AG04450 (cell line): ENCODE measurements around the gene ABCA7. TPM values are rescaled to one million over a fixed set of nuclear protein-coding genes. Genes with fewer than 3 reads are reported as not detected.

ENCODE experiments used
- CTCF ChIA-PET: fragments of 300-600, 350-600 bp; formaldehyde crosslinking; extraction: SDS; loops from one replicate; lab custom pipeline; 2022; ENCODE audit warnings: antibody characterized with exemption, inconsistent platforms; lab: Charles Lee
- POLR2A ChIA-PET: fragments of 350-600 bp; formaldehyde crosslinking; extraction: SDS; loops from one replicate; lab custom pipeline; 2021; ENCODE audit warnings: antibody characterized with exemption, inconsistent platforms; lab: Yijun Ruan, JAX
- DNase-seq: peaks from one replicate; pipeline ENCODE4 v3.0.0-alpha.2; 2011; ENCODE audit warnings: low read depth, low spot score
- H3K27ac ChIP-seq: one replicate; pipeline ENCODE4 v1.5.1; 2012; ENCODE audit warnings: low read depth, low read length, control low read depth
- H3K27me3 ChIP-seq: one replicate; pipeline ENCODE4 v1.6.0; 2012; ENCODE audit warnings: low read length; ENCODE audit not compliant: control insufficient read depth, insufficient read depth
- H3K4me3 ChIP-seq: 2 replicates; pipeline ENCODE4 v1.5.1; 2011; ENCODE audit warnings: mild to moderate bottlenecking, low read depth, low read length, control low read depth
- H3K9me3 ChIP-seq: 2 replicates; pipeline ENCODE4 v1.5.1; 2012; ENCODE audit warnings: low read length; ENCODE audit not compliant: control insufficient read depth, insufficient read depth
- polyA plus RNA-seq: library from polyadenylated mRNA; depleted of rRNA; stranded (reverse); fragments of >200 nt; gene quantifications from 2 replicates; pipeline ENCODE4 v1.2.3, GENCODE V29; 2011
- TF ChIP-seq, protein P1 (sequence below): IDR thresholded peaks from 2 replicates; pipeline ENCODE4 v1.5.1; 2011; ENCODE audit warnings: low read depth, low read length, control low read depth, inconsistent platforms

ABCA7 gene
- polyA plus RNA-seq, 1 experiment = 1.6 TPM

DNA sequence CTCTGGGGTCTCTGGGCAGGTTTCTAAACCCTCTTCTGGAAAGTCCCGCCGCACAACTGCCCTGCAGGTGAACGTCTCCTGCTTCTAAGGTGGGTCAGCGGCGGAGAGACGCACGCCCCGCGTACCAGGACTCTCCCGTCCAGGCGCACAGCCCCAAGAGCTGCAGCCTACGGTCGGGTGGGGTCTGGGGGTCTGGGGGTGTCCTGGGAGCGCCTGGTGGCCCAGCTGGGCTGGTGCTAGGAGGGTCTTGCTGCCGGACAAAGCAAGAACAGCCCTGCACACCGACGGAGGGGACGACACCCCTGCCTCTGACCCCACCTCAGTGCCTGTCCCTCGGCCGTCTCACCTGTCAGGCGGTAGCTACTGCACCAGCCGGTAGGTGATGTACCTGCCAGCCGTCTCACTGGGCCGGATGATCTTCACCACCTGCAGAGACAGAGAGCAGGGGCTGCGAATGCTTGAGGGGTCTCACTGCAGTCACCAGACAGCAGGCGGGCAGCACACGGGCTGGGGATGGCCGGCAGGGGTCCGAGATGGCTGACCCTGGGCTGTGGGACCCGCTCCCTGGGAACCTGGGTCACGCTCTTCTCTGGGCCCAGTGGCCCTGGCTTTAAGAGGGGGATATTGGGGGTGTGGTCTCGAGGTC, 49.3 kb downstream of the ABCA7 start:
- ChIA-PET CTCF (interaction anchor here (1.4 kb wide), 1 partner anchor 106 kb away, joined by 3 read pairs; no protein-coding TSS in a partner anchor), POLR2A (interaction anchor here (0.7 kb wide), 1 partner anchor 180 kb away, joined by 3 read pairs; the partner anchor contains the start of gene CIRBP)
- no peak overlapping the region for H3K4me3 ChIP-seq
- TF ChIP-seq, protein P1, sequence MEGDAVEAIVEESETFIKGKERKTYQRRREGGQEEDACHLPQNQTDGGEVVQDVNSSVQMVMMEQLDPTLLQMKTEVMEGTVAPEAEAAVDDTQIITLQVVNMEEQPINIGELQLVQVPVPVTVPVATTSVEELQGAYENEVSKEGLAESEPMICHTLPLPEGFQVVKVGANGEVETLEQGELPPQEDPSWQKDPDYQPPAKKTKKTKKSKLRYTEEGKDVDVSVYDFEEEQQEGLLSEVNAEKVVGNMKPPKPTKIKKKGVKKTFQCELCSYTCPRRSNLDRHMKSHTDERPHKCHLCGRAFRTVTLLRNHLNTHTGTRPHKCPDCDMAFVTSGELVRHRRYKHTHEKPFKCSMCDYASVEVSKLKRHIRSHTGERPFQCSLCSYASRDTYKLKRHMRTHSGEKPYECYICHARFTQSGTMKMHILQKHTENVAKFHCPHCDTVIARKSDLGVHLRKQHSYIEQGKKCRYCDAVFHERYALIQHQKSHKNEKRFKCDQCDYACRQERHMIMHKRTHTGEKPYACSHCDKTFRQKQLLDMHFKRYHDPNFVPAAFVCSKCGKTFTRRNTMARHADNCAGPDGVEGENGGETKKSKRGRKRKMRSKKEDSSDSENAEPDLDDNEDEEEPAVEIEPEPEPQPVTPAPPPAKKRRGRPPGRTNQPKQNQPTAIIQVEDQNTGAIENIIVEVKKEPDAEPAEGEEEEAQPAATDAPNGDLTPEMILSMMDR = no peak
- H3K27ac ChIP-seq = no peak overlapping the region
- no peaks in the 10 kb centered on the region; the same call in 1 of the 2 replicates for H3K9me3 ChIP-seq
- DNase-seq = no peak
- no peaks in the 10 kb centered on the region for H3K27me3 ChIP-seq

DNA sequence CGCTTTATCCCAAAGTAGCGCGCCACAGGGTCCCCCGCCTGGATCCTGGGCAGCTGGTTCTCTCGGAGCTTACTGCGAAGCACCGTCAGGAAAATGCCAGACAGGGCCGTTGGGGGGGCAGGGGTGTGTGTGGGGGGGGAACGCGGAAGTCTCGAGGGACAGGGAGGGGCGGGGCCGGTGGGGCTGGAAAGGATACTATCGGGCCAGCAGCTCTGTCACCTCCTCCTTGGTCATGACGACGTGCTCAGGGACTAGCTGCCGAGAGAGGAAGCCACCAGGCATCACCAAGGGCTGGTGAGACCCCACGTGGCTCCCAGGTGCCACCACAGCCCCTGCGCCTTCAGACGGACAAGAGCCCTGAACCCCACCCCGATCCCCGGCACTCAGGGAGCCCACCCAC, 50.0 kb downstream of the ABCA7 start:
- Histone ChIP-seq H3K27ac (no peak overlapping the region), H3K27me3 (no peaks in the 10 kb centered on the region), H3K9me3 (no peaks in the 10 kb centered on the region; the same call in 1 of the 2 replicates), H3K4me3 (no peak overlapping the region)
- ChIA-PET POLR2A (interaction anchor here (0.7 kb wide), 1 partner anchor 179 kb away, joined by 3 read pairs; the partner anchor contains the start of gene CIRBP), CTCF (interaction anchor here (1.4 kb wide), 1 partner anchor 105 kb away, joined by 3 read pairs; no protein-coding TSS in a partner anchor)
- TF ChIP-seq, protein P1 = no peak
- no peak for DNase-seq

DNA sequence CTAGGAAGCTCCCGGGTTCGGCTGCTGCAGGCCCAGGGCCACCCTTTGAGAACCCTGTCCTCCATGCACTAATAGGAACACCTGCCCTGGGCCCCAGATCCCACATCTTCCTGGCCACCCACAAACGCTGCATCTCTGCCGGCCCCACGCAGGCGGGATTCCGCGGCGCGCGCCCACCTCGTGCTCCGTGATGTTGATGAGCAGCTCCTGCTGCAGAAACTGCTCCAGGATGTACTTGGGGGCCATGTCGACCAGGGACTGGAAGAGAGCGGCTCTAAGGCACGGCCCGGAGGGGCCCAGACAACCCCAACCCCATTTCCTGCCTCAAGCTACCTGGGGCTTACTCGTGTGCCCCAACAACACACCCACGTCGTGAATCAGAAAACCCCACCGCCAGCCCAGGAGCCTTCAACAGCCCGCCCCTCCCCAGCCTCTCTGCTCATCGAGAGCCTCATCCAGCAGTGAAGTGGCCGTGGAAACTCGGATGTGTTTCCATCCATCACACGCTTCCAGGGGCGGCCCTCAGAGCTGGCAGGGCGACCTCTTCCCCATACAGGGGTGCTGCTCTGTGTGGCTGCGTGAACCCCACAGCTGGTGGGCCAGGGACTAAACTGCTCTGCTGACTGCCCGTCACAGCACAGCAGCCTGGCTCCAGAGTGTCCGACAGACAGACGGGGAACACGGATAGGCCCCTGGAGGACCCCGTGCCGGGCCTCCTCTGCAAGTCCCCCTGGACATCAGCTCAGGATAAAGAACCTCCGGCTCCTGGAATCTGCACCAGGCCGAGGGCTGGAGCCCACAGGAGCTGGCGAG, 51.0 kb downstream of the ABCA7 start:
- H3K4me3 ChIP-seq = no peak overlapping the region
- no peak overlapping the region for H3K27ac ChIP-seq
- no peaks in the 10 kb centered on the region for H3K27me3 ChIP-seq
- CTCF ChIA-PET = interaction anchor here (1.4 kb wide), 1 partner anchor 104 kb away, joined by 3 read pairs; no protein-coding TSS in a partner anchor
- POLR2A ChIA-PET = interaction anchor here (0.6 kb wide), 1 partner anchor 514 kb away, joined by 3 read pairs; the partner anchor contains the start of gene UQCR11
- no peaks in the 10 kb centered on the region; the same call in 1 of the 2 replicates for H3K9me3 ChIP-seq
- TF ChIP-seq, protein P1 = no peak
- DNase-seq = no peak

DNA sequence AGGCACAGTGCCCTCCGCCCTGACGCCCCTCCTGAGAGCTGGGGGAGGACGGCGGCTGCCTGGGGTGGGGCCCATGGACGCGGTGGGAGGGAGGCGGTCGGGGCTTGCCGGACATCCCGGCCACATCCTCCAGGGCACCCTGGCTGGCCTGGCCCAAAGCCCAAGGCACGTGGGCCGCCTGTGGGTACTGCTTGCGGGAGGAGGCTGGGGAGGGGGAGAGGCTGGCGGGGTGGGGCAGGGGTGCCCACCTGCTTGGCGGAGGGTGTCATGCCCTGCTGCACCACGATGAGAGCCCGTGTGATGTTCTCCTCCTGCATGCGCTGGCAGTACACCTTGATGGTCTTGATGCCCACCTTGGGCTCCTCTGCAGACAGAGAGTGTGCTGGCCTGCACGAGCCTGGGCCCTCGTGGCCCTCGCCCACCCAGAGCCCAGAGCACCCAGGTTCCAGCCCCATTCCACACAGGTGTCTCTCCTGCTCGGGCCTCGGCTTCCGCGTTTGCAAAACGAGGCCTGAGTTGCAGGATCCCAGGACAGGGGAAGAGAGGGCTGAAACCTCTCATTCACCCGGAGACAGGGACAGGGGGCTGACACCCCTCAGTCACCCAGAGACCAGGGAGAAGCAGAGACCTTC, 51.8 kb downstream of the ABCA7 start:
- Histone ChIP-seq H3K9me3 (no peaks in the 10 kb centered on the region; the same call in 1 of the 2 replicates), H3K27ac (no peak overlapping the region), H3K4me3 (no peak overlapping the region), H3K27me3 (no peaks in the 10 kb centered on the region)
- ChIA-PET CTCF (no interaction called here), POLR2A (no interaction called here)
- no peak for DNase-seq
- TF ChIP-seq, protein P1 = no peak
